Dendritic cell treated with granulocyte-macrophage colony-stimulating factor and Interleukin-4, amounts not matched to agents 40 ng/mL and 50 ng/mL, for 4 days (primary cell): ENCODE data around the gene ERICH6.
"Not testable (repeated sequence)": the region's sequence is repeated elsewhere in the genome, so short reads cannot be mapped to it uniquely, and the experiment has no call there.

Experiments
- H3K27ac Mint-ChIP-seq: one replicate; pipeline ENCODE4 v1.8.0; 2022; ENCODE audit warnings: mild to moderate bottlenecking, mixed read lengths
- H3K27me3 Mint-ChIP-seq: one replicate; pipeline ENCODE4 v1.8.0; 2022; ENCODE audit warnings: mild to moderate bottlenecking, mixed read lengths
- H3K36me3 Mint-ChIP-seq: one replicate; pipeline ENCODE4 v1.8.0; 2022; ENCODE audit warnings: low read depth, mixed read lengths
- H3K4me1 Mint-ChIP-seq: one replicate; pipeline ENCODE4 v1.8.0; 2022; ENCODE audit warnings: low read depth, mixed read lengths
- H3K4me3 Mint-ChIP-seq: one replicate; pipeline ENCODE4 v1.8.0; 2022; ENCODE audit warnings: mild to moderate bottlenecking, moderate library complexity, mixed read lengths
- H3K9me3 Mint-ChIP-seq: one replicate; pipeline ENCODE4 v1.8.0; 2022; ENCODE audit warnings: mixed read lengths
- intact Hi-C: fragments of 100-400 bp; cut with micrococcal nuclease; formaldehyde crosslinking; loops from one replicate; pipeline ENCODE4 v1.15.0; 2022

ERICH6 gene

GRCh38 chr3:150631515-150632221 is 72.1 kb downstream of the ERICH6 start:
- Mint-ChIP-seq H3K4me3 (no peak overlapping the region), H3K36me3 (peaks cover 61% of the 10 kb centered on the region), H3K4me1 (peaks cover 12% of the 10 kb centered on the region), H3K27ac (no peak overlapping the region), H3K9me3 (no peaks in the 10 kb centered on the region), H3K27me3 (no peaks in the 10 kb centered on the region)
- intact Hi-C loops: no loop called here

GRCh38 chr3:150627557-150627956 is 76.2 kb downstream of the ERICH6 start:
- Mint-ChIP-seq H3K4me3 (no peak overlapping the region), H3K27ac (no peak overlapping the region), H3K36me3 (peaks cover 78% of the 10 kb centered on the region), H3K4me1 (no peaks in the 10 kb centered on the region), H3K9me3 (no peaks in the 10 kb centered on the region), H3K27me3 (no peaks in the 10 kb centered on the region)
- intact Hi-C loops: no loop called here

GRCh38 chr3:150626148-150626930 is 77.4 kb downstream of the ERICH6 start:
- intact Hi-C loops: no loop called here
- Mint-ChIP-seq H3K27ac (no peak overlapping the region), H3K4me1 (peaks cover 7% of the 10 kb centered on the region), H3K27me3 (no peaks in the 10 kb centered on the region), H3K4me3 (no peak overlapping the region), H3K9me3 (no peaks in the 10 kb centered on the region), H3K36me3 (peaks cover 79% of the 10 kb centered on the region)

GRCh38 chr3:150623945-150624344 is 79.8 kb downstream of the ERICH6 start:
- H3K4me1 Mint-ChIP-seq: peaks cover 15% of the 10 kb centered on the region
- no peak overlapping the region for H3K27ac Mint-ChIP-seq
- intact Hi-C loops: loop anchor here (5.0 kb wide), 1 partner anchor 42 kb away; no protein-coding TSS in a partner anchor
- peaks cover 66% of the 10 kb centered on the region for H3K36me3 Mint-ChIP-seq
- no peaks in the 10 kb centered on the region for H3K27me3 Mint-ChIP-seq
- no peak overlapping the region for H3K4me3 Mint-ChIP-seq
- no peaks in the 10 kb centered on the region for H3K9me3 Mint-ChIP-seq

GRCh38 chr3:150622955-150623354 is 80.8 kb downstream of the ERICH6 start:
- not testable (repeated sequence) for H3K27ac Mint-ChIP-seq, H3K27me3 Mint-ChIP-seq, H3K9me3 Mint-ChIP-seq, H3K4me3 Mint-ChIP-seq
- intact Hi-C loops: loop anchor here (5.0 kb wide), 1 partner anchor 41 kb away; no protein-coding TSS in a partner anchor
- Mint-ChIP-seq H3K4me1 (peaks cover 19% of the 10 kb centered on the region), H3K36me3 (peaks cover 70% of the 10 kb centered on the region)

- H3K27ac Mint-ChIP-seq: no peak overlapping the region
- peaks cover 27% of the 10 kb centered on the region for H3K4me1 Mint-ChIP-seq
- H3K4me3 Mint-ChIP-seq: no peak overlapping the region
These were observed 83.6 kb downstream of the ERICH6 start for GRCh38 chr3:150620002-150620689.

GRCh38 chr3:150613709-150614480 is 89.8 kb downstream of the ERICH6 start:
- no peaks in the 10 kb centered on the region for H3K27me3 Mint-ChIP-seq
- H3K4me1 Mint-ChIP-seq: peaks cover 51% of the 10 kb centered on the region
- H3K27ac Mint-ChIP-seq: no peak overlapping the region
- H3K4me3 Mint-ChIP-seq: no peak overlapping the region
- peaks cover 64% of the 10 kb centered on the region for H3K36me3 Mint-ChIP-seq
- intact Hi-C loops: no loop called here
- no peaks in the 10 kb centered on the region for H3K9me3 Mint-ChIP-seq

More at GRCh38 chr3:150620002-150620689, 83.6 kb downstream of the ERICH6 start:
- intact Hi-C loops: loop anchor here (5.0 kb wide), 1 partner anchor 38 kb away; no protein-coding TSS in a partner anchor
- Mint-ChIP-seq H3K27me3 (no peaks in the 10 kb centered on the region), H3K36me3 (peaks cover 52% of the 10 kb centered on the region), H3K9me3 (no peaks in the 10 kb centered on the region)

- Mint-ChIP-seq H3K27ac (no peak overlapping the region), H3K9me3 (no peaks in the 10 kb centered on the region), H3K36me3 (peaks cover 62% of the 10 kb centered on the region), H3K27me3 (no peaks in the 10 kb centered on the region), H3K4me3 (no peak overlapping the region), H3K4me1 (peaks cover 57% of the 10 kb centered on the region)
- intact Hi-C loops: no loop called here
These were observed 90.7 kb downstream of the ERICH6 start for GRCh38 chr3:150613034-150613433.

GRCh38 chr3:150612494-150612893 is 91.2 kb downstream of the ERICH6 start:
- intact Hi-C loops: no loop called here
- Mint-ChIP-seq H3K4me3 (no peak overlapping the region), H3K36me3 (peaks cover 62% of the 10 kb centered on the region), H3K27ac (no peak overlapping the region), H3K4me1 (peaks cover 58% of the 10 kb centered on the region), H3K27me3 (no peaks in the 10 kb centered on the region), H3K9me3 (no peaks in the 10 kb centered on the region)

- no peaks in the 10 kb centered on the region for H3K9me3 Mint-ChIP-seq
- peaks cover 63% of the 10 kb centered on the region for H3K4me1 Mint-ChIP-seq
- peaks cover 66% of the 10 kb centered on the region for H3K36me3 Mint-ChIP-seq
These were observed 92.1 kb downstream of the ERICH6 start for GRCh38 chr3:150611666-150612065.

GRCh38 chr3:150610785-150611184 is 92.9 kb downstream of the ERICH6 start:
- H3K36me3 Mint-ChIP-seq: peaks cover 75% of the 10 kb centered on the region
- no peaks in the 10 kb centered on the region for H3K9me3 Mint-ChIP-seq
- no peak overlapping the region for H3K4me3 Mint-ChIP-seq
- intact Hi-C loops: no loop called here
- H3K27ac Mint-ChIP-seq: peak overlapping the region; percentile 44
- peaks cover 70% of the 10 kb centered on the region for H3K4me1 Mint-ChIP-seq
- no peaks in the 10 kb centered on the region for H3K27me3 Mint-ChIP-seq

More at GRCh38 chr3:150611666-150612065, 92.1 kb downstream of the ERICH6 start:
- no peak overlapping the region for H3K4me3 Mint-ChIP-seq
- H3K27ac Mint-ChIP-seq: no peak overlapping the region
- no peaks in the 10 kb centered on the region for H3K27me3 Mint-ChIP-seq
- intact Hi-C loops: no loop called here

- intact Hi-C loops: loop anchor here (5.0 kb wide), 1 partner anchor 152 kb away; the partner anchor contains the start of gene SIAH2
- H3K4me1 Mint-ChIP-seq: peaks cover 73% of the 10 kb centered on the region
- peaks cover 71% of the 10 kb centered on the region for H3K36me3 Mint-ChIP-seq
These were observed 93.7 kb downstream of the ERICH6 start for GRCh38 chr3:150609988-150610387.

More at GRCh38 chr3:150609988-150610387, 93.7 kb downstream of the ERICH6 start:
- Mint-ChIP-seq H3K9me3 (no peaks in the 10 kb centered on the region), H3K27me3 (no peaks in the 10 kb centered on the region), H3K27ac (peak overlapping the region; percentile 44), H3K4me3 (no peak overlapping the region)
